RKO (cell line): ENCODE results near the gene TAF1B.
"Not testable (repeated sequence)": the region's sequence is repeated elsewhere in the genome, so short reads cannot be mapped to it uniquely, and the experiment has no call there.

Experiments used
- DNase-seq: peaks from one replicate; pipeline ENCODE4 v3.0.0-alpha.2; 2016; ENCODE audit warnings: low spot score

Gene TAF1B

DNA sequence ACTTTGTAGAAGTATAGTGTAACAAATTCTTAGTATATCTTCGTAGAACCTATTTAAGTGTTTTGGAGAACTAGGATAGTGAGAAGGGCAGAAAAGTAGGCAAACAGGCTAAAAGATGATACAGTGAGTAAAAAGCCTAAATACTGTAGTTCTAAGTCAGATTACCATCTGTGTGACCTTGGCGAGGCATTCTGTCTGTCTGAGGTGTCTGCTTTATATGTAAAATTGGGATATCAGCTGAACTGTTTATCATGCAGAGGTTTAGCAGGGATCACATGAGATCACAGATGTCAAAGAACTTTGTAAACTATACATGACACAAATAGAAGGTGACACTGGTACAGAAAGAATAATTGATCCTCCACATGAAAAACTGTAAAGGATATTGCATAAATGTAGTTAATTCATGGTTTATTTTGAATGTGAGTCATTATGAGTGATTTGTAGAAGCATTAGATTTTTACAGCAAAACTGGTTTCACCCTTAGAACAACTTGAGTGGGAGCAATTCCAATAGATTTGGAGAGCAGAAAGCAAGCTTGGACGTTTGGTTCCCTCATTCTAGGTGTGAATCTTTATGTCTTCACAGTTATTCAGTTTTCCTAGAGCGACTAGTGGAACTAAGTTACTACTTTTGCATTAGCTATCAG, 41.9 kb downstream of the TAF1B start:
- no peak for DNase-seq

GRCh38 chr2:9887513-9887912, 44.2 kb downstream of the TAF1B start:
- no peak for DNase-seq

GRCh38 chr2:9889812-9890261, 46.6 kb downstream of the TAF1B start:
- no peak for DNase-seq

- no peak for DNase-seq
Measured at GRCh38 chr2:9892236-9892635, 49.0 kb downstream of the TAF1B start.

DNA sequence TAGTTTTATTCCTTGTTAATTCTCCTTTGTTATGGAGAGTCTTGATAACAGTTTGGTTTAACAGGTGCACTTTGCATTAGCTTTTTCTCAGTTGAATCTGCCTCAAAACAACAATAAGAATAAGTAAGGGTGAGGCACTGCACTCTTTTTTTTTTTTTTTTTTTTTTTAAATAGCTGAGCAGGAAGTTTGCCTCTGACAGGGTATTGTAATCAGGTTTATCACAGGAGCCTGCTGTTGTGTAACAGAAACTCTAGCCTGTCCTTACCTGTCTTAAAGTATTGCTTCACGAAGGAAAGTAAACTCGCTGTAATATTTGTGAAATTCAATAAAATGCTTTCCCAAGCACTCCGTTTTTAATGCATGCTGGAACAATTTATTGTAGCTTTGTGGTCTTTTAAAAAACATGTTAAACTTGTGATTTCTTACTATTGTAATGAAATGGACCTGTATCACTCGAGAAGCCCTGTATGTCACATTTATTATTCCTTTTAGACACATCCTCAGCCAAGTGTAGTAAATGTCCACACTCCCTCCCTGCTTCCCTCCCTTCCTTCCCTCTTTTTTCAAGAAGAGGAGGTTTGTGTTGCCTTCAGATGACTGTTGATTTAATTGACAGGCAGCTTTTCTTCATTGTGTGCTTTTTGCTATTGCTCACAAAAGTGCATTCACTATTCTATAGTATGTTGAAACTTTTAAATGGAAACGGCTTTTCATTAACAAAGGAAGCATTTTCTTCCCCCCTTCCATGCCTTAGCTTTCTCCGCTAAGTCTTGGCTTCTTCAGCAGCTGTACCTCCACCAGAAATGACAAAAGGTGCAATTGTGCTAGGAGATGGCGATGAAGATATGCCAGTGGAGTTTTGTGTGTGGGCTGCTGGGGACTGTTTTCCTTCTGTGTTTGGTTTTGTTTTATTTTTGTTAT, 52.7 kb downstream of the TAF1B start:
- DNase-seq = no peak

GRCh38 chr2:9897331-9897737, 54.1 kb downstream of the TAF1B start:
- DNase-seq = peak; percentile 68

DNA sequence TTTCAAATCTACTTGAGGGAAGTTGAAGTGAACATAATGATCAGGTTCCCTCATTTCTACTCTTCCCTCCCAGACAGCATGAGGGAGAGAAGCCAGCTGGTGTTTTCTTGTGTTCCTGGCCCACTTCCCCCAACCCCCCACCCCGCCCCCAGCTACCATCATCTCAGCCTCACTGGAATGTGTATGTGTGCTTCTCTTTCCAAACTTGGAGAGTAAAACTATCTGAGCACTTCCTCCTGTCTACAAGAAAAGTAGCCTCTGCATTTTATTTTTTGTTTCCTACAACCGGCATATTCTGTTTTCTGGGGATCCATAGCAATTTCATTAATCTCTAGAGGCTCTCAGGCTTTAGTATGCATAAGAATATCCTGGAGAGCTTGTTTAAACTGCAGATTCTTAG, 54.6 kb downstream of the TAF1B start:
- DNase-seq = no peak

DNA sequence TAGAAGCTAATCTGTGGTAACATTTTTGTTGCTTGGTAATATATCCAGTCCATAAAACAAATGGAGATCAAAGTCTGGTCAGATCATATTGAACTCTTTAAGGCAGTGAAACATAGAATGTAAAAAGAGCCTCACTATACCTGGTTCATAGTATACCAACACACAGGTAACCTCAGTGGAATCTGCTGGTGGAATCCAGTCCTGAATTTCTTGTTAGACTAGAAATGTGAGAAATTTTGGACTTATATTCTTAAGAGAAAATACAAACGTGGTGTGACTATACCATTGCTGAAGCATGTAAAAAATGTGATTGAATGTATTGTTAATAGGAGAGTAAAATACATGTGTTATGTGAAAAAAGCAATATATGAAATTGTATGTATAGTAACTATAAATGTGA, 62.1 kb downstream of the TAF1B start:
- DNase-seq = no peak

DNA sequence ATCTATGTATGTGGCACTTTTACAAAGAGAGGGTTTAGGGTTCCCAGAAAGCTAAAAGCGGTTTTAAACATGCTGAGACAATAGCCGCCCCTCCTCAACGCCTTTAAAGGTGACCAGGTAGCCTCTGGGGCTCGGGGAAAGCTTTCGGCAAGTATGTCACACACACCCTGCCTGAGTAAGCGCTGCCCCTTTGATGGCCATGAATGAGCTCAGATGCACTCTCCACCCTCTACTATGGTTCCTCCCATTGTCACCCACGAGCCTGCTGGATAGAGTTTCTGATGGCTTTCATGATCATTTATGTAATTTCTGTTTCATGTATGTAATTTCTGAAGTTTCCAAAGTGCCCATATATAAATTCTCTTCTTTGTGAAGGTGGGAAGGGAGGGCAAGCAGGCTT, 64.1 kb downstream of the TAF1B start:
- DNase-seq = no peak

DNA sequence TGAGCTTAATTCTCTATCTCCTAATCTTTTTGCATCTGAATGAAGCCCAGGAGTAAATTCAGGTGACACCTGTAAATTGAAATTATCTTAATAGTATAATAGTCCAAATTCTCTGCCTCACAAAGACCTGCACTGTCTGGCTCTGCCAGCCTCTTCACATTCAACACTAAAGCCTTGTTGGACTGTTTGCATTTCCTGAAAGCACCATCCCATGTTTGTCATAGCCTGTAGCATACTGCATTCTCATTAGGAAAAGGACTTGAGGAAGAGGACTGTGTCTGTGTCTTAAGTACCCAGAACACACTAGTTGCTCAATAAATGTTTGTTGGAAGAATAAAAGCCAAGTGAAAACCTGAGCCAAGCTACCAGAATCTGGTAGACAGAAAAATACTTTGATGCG, 65.4 kb downstream of the TAF1B start:
- no peak for DNase-seq

DNA sequence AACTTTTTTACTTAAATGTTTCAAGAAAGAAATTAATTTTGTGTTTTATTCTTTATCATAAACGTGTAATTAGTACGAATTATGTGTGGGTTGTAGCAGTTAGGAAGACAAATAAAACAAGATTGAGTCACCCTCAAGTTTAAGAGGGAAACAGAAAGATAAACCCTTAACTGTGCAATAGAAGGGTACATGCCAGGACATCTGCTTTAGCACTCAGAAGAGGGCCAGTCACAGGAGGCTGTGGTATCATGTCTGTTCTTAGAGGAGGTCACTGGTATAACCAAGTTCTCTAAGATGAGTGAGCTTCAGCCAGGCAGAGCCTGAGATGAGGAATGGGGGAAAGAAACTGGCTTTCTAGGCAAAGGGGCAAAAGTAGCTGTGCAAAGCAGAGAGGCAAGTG, 65.8 kb downstream of the TAF1B start:
- DNase-seq = no peak

GRCh38 chr2:9910699-9911098, 67.4 kb downstream of the TAF1B start:
- DNase-seq = no peak

- DNase-seq = no peak
Measured at GRCh38 chr2:9912468-9912867, 69.2 kb downstream of the TAF1B start.

DNA sequence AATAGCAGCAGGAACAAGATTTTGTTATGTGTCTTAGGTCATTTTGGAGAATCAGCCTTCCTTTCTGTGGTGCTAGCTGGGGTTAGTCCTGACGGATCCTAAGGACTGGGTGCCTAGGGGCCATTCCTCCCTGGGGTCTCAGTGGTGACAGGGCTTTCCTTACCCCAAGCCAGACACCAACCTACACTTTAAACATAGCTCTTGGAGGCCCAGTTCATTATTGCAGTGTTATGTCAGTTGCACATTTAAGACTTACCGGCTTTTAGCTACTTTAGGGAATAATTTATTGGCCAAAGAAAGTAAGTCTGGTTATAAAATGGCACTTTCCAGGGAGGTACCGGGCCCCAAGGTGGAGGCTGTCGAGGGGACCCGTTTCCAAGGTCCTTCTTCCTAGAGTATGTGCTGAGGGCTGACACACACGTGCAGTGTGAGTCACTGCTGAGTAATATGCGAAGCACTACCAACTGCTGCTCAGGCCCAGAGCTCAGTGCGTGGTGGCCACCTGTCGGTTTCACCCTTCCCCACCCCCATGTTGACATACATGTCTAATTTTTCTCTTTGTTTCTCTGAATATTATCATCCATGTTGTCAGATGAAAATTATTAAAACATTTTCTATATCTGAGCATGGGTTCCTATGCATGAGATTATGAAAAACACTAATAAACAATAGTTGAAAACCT, 71.3 kb downstream of the TAF1B start:
- peak; percentile 91 for DNase-seq

- DNase-seq = no peak
Measured at GRCh38 chr2:9918275-9918674, 75.0 kb downstream of the TAF1B start.

DNA sequence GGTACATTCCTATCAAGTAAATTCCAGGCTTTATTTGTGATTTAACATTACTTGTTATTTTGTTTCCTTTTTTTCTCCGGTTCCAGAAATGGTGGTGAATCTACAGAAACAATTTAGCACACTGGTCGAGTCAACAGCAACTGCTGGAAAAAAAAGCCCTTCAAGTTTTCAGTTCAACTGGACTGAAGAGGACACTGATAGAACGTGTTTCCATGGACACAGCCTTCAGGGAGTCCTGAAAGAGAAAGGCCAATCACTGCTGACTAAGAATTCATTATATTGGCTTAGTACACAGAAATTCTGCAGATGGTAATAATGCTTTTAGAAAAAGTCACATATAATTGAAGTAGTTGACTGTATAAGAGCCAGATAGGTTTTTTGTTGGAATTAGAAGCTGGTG, 76.2 kb downstream of the TAF1B start:
- no peak for DNase-seq

DNA sequence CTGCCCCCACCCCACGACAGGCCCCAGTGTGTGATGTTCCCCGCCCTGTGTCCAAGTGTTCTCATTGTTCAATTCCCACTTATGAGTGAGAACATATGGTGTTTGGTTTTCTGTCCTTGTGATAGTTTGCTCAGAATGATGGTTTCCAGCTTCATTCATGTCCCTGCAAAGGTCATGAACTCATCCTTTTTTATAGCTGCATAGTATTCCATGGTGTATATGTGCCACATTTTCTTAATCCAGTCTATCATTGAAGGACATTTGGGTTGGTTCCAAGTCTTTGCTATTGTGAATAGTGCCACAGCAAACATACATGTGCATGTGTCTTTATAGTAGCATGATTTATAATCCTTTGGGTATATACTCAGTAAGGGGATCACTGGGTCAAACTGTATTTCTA, 83.7 kb downstream of the TAF1B start:
- not testable (repeated sequence) for DNase-seq

DNA sequence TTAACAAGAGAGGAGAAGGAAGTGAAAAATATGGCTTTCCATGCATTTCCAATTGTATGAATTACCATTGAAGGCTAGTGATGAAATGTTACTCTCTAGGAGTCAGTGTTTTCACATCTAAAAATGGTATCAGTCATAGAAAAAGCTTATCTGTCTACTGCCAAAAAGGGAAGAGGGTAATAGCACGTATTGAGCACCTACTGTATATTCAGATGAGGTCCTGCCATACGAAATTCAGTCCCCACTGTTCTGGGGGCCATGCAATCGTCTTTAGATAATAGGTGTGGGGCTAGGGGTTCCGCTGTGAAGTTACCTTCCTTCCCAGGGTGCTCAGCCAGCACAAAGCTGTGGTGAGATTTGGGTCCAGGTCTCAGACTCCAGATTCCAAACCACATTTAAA, 94.0 kb downstream of the TAF1B start:
- DNase-seq = no peak

DNA sequence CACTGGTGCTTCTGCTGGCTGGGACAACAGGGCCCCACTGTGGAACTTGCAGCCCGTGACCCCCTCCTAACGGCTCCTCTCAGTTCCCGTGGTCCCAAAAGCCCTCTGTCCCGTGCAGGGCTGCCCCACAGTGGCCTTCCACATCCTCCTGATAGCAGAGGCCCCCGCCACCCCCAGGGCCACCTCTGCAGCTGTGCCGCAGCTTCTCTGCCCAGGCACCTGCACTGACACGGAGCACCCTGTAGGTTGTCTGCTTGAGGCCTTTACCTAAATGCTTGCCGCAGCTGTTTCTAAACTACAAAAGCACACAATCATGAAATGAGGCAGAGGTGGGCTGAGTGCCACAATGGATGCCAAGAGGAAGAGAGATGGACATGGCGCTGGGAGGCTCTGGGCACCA, 94.7 kb downstream of the TAF1B start:
- DNase-seq = no peak

- no peak for DNase-seq
Measured at GRCh38 chr2:9939587-9940485, 96.6 kb downstream of the TAF1B start.

DNA sequence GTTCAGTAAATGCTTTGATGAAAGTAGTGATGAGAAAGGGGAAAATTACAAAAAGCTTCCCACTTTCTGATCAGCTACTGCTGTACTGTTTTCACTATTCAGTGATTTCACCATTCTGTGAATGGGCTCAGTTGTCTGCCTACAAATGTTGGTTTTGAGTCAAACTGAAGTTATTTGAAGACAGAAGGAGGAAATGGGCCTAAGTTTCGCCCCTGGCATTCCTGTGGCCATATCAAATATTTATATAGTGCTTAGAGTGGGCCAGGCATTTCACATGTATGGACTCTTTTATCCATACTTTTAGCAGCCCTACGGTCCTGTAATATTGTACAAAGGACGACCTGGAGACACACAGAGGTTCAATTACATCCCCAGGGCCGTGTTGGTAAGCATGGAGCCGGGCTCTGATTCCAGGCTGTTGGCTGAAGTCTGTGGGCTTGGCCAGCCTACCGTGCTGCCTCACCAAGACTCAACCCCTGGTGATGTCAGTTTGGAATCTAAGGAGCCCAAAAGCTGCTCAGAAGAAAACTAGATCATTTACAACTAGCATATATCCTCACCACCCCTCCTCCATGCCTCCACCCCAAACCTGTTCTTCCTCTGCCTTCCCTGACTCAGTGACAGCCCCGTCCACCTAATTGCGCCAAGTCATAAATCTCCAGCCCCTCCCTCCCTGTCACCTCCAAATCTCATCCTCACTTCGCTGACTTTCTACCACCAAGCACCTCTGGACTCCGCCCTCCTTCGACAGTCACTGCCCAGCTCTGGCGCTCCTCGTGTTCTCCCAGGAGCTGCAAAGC, 98.1 kb downstream of the TAF1B start:
- no peak for DNase-seq
